Measurements from ENCODE around the gene ERN1.

GRCh38 chr17:64160378-64160777, 30.4 kb upstream of the ERN1 start:
- no peak for TF ChIP-seq CTCF (IDR thresholded peaks at IDR 0.05; ENCODE audit: control extremely low read depth in 1 of 3, insufficient read depth in 1 of 3, low read depth in 1 of 3, low read length in 3 of 3)
- no peak for TF ChIP-seq PHF8 (conservative IDR thresholded peaks at IDR 0.05; ENCODE audit: low read depth, low read length)
- no peak for TF ChIP-seq EZH2 (IDR thresholded peaks at IDR 0.05; ENCODE audit: low read depth, low read length, severe bottlenecking)
